ENCODE measurements around the gene ADCY3. TPM values are rescaled to one million over a fixed set of nuclear protein-coding genes. Genes with fewer than 3 reads are reported as not detected.

The ADCY3 gene
- polyA plus RNA-seq (ENCODE audit: insufficient read length), result 25.8 TPM
- long read RNA-seq, donor 1, partial matches to known transcripts, result 5 of 5 reads
- long read RNA-seq, donor 1, other reads (novel, unspliced or antisense), result 0 of 5 reads
- long read RNA-seq, donor 2, result 0 reads
- long read RNA-seq, donor 3, result 0 reads
- long read RNA-seq, donor 4, result 0 reads
- long read RNA-seq, donor 5, result 0 reads
- long read RNA-seq, donor 6, partial matches to known transcripts, result 14 of 14 reads
- long read RNA-seq, donor 6, other reads (novel, unspliced or antisense), result 0 of 14 reads
- long read RNA-seq, donor 7, partial matches to known transcripts, result 0 of 1 reads
- long read RNA-seq, donor 7, other reads (novel, unspliced or antisense), result 0 of 1 reads
- long read RNA-seq, donor 8, result 0 reads

DNA sequence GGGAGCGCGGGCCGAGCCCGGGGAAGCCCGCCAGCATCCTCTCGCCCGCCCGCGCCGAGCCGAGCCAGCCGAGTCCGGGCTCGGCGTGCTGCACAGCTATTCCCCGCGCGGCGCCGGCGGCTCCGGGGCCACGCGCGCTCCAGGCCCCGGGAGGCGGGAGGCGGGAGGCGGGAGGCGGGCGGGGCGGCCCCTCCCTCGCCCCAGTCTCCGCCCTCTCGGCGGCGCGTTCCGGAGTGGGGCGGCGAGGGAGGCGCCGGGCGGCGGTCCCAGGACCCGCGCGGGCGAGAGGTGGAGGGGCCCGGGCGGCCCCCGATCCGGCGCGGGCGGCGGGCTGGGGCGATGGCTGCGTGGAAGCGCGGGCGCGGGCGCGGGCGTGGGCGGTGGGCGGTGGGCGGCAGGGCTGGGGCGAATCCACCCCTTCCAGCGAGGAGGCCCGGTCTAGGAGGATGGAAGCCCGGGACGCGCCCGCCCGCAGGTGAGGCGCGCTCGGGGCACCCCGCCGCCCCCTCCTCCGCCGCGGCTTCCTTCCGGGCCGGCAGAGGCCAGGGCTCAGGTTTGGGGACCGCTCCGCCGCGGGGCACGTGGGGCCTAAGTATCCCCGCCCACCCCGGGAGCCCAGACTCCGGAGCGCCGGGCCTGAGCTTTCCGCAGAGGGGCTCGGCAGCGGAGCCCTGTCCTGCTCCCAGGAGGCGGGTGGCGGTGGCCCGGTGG lies at the start of gene ADCY3:
Gene ADCY3 (minus strand): TSS at position 140 of the 711 bp plus-strand sequence. CDS start 1,250 bp downstream, outside the sequence.
- no peak for DNase-seq

DNA sequence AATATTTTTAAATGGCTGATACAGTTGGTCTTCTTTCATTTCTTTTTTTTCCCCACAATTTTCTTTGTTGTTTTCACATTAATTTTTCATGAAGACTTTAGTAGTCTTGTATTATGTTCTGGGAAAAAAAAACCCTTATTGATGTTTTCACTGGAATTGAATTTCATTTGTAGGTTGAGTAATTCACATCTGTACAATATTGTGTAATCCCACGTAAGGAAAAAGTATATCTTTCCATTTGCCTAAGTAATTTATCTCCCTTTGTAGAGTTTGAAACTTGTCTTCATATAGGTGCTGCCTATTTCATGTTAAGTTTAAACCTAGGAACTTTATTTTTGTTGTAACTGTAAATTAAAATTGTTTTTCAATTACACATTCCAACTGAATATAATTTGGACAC lies 49.7 kb upstream of the ADCY3 start:
- no peak for DNase-seq

DNA sequence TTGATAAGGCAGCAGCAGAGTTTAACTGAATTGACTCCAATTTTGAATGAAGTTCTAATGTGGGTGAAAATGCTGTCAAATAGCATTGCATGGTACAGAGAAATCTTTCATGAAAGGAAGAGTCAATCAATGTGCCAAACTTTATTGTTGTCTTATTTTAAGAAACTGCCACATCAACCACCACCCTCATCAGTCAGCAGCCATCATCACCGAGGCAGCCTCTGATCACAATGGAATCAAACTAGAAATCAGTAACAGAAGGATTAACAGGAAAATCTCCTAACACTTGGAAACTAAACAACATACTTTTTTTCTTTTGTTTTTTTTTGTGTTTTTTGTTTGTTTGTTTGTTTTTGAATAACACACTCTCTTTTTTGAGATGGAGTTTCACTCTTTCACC lies 41.9 kb upstream of the ADCY3 start:
- no peak for DNase-seq

DNA sequence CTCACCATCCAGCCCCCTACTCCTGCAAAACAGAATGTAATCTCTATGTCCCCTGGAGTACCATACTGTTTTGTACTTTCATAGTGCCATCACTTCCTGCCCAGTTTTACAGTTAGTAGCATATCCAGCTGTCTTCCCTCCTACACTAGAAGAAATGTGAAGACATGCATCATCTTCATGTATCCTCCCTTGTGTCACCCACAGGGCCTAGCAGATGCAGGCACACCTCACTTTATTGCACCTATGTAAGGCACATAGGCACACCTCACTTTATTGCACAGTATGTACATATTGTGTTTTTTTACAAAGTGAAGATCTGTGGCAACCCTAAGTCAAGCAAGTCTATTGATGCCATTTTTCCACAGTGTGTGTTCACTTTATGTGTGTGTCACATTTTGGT lies 39.7 kb upstream of the ADCY3 start:
- no peak for DNase-seq

DNA sequence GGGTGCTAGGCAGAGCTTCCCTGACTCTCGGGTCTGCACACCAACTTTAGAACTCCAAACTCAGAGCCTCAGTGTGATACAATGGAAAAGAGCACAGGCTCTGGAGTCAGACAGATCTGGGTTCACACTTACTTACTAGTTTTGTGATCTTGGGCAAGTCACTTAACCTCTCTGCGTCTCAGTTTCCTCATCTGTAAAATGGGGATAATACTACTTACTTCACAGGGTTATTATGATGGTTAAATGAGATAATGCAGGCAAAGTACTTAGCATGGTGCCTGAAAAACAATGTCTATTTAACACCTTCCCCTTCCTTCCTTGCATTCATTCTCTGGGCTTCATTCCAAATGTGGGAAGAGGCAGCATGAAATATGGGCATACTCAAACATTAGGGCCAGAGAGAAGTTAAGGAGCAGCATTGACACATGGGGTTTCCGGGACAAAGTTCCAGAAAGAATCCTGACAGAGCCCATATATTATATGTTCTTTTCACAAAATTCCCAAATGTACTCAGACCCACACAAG lies 38.4 kb upstream of the ADCY3 start:
- no peak for DNase-seq

DNA sequence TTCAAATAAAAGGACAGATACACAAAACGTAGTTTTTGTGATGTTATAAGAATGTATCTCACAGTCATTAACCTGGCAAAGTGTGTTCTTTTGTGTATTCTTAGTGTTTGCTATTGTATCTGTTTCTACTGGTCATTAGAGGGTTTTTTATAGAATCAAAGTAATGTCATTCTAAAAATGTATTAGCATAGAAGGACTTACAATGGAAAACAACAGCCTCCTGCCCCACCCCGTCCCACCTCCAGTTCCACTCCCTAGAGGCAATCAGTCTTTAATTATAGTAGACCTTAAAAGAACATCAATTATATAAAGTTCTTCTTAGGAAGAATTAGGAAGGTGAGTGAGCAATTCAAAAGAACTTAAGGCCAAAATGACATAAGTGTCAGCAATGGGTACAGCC lies 37.9 kb upstream of the ADCY3 start:
- no peak for DNase-seq

DNA sequence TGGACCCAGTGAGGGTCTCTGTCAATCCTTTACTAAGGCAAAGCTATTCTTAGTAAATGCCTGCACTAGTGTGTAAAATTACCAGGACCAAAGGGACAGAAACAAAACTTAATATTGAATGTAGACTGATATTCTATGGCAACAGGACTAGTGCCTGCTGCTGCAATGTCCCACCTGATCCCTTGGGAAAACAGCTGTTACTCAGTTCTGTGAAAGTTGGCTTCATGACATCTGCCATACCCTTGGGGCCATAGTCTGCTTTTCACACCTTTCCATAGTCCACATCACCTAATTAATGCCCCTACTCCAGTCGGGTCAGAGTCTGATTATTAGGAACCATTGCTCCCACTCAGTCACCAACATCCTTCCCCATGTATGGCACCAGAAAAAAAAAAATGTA lies 37.2 kb upstream of the ADCY3 start:
- no peak for DNase-seq

DNA sequence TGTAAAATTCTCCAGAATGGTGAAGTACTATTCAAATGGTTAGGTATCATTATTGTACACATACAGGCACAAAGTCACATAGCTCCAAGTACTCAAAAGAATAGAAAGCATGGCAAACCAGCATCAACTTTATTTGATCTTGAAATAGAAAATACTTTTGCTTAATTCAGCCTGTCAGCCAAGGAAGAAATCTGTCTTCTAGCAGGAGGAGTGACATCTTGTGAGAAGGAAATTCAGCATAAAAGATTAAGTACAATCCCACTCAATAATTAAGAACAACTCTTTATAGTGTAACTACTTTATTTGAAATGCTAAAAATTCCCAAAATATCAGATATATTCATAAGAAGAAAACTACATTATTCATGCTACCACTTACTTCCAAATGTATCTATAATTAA lies 35.9 kb upstream of the ADCY3 start:
- no peak for DNase-seq

DNA sequence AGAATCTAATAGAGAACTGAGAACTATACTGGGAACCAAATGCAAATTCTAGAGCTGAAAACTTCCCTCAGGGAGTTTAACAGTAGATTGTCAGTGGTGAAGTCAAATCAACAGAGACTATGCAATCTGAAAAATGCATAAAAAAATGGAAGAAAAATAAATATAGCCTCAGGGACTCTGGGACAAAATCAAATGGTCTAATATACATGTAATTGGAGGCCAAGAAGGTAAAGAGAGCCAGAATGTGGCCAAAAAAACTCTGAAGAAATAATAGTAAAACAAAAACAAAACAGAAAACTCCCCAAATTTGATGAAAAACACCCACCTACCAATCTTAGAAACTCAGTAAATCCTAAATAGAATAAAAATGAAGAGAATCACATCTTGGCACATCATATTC lies 35.2 kb upstream of the ADCY3 start:
- DNase-seq, result no peak

DNA sequence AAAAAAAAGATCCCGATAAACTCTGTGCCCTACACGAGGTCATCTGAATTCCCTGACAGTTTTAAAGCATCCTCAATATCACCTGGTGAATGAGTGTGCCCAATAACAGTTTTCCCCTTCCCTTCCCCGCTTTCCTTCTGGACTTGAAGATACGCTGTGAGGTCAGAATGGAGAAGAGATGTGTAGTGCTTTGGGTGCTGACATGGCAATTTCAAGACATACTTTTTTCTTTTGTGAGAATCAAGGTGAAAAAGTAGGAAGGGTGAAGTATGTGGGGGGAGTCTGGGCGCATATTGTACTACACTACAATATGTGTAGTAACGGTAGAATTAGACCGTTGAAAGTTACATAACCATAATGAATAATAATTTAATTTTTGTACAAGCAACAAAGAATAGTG lies 30.1 kb upstream of the ADCY3 start:
- DNase-seq, result no peak

DNA sequence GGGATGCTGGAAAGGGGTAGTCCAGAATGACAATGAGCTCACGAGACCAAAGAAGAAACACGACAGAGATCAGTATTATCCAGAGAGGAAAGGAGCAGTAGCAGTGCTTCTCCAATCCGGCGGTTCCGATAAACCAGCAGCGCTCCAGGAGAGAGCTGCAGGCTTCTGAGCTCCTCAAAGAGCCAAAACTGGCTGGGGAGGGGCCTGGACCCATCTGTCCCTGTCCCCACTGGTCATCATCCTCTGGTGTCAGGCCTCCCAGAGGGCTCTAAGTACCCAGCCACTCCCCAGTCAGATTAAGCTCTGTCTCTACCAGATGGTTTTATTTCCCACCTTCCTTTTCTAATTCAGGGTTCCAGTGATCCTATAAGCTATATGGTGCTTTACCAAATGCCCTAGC lies 28.5 kb upstream of the ADCY3 start:
- no peak for DNase-seq

DNA sequence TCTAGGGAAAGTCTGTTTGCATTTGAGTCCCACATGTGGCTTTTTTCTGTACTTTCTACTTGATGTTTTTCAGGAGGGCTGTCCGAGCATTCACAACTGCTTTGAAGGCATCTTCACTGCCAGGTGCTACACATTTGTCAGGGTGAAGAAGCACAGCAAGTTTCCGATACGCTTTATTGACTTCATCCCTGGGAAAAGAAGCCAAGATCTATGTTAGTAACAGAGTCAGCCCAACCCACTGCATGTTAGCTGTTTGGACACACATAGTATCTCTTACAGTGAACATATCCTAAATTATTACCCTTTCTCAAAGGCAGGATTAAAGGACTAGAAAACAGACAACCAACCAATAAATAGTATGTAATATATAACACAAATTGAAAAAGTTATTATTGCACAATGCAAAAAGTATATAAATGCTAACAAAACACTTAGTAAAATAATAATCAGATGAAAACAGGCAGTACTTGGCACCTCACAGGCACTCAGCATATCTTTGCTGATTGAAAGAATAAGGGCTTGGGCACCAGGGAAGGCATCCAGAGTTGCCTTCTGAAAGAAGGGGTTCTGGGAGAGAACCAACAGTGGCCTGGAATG lies 27.6 kb upstream of the ADCY3 start:
- DNase-seq, result no peak

DNA sequence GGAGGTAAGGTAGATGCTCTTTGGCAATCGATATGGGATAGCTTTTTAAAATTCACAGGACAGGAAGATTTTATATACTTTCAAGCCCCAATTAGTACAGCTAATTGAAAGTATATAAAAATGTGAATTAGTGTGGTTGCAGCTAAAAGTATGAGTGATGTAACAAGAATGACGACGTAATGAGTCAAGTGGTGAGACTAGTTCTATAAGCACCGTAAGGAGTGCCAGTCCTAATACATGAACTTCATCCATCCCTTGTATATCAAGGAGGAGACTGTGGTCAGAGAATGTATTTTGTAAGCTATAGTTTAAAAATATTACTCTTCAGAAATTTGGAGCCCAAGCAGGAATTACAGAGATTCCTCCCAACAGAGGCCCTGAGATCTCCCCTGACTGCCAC lies 25.9 kb upstream of the ADCY3 start:
- no peak for DNase-seq

DNA sequence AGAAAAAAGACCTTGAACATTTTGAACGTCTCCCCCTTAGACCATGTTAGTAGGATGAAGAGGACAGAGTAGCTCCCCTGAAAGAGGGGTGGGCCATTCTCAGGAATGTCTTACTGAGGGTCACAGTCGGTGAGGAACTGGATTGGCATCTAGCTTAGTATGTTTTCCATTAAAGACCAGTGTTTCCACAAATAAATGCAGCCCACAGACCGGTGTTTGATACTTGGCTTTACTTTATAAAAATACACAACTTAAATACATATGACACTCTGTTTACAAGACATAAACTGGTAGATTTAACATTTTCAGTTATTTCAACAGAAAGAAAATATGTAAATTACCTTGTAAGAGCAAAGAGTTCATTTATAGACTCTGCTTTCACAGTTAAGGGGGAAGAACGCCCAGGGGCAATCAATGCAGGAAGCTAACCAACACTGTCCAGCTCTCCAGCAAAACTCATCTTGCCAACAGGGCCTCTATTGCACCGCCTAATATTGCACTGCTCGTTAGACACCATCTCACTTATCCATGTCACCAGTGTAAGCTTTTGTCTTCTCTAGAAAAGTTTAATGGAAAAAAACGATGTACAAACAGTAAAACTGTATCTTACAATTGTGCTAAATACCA lies 23.5 kb upstream of the ADCY3 start:
- DNase-seq, result no peak

DNA sequence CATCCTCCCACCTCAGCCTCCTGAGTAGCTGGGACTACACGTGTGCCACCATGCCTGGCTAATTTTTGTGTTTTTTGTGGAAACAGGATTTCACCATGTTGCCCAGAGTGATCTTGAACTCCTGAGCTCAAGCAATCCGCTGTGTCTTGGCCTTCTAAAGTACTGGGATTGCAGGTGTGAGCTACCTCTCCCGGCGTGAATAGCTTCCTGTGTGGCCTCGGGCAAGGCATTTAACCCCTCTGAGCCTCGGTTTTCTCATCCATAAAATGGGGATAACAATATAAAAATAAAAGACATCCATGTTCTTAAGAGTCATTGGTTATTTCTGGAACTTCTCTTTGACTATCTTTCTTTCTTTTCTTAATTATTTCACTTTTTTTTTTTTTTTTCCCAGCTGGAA lies 19.3 kb upstream of the ADCY3 start:
- DNase-seq, result no peak

DNA sequence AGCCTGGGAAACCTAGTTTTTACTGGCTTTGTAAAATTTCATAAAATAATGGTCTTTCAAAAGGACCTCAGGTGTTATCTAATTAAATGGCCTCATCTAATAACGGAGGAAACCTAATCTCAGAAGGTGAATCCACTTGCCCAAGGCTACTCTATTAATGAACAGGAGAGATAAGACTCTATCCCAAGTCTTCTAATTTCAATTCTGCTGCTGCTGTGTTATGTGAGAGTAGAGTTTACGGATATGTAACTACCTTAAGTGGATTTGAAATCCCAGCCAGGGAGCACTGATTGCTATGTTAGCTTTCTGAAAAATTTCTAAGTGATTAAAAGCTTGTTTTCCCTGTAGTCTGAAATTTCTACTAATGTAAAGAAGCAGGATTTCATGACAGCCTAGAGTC lies 17.2 kb upstream of the ADCY3 start:
- no peak for DNase-seq

DNA sequence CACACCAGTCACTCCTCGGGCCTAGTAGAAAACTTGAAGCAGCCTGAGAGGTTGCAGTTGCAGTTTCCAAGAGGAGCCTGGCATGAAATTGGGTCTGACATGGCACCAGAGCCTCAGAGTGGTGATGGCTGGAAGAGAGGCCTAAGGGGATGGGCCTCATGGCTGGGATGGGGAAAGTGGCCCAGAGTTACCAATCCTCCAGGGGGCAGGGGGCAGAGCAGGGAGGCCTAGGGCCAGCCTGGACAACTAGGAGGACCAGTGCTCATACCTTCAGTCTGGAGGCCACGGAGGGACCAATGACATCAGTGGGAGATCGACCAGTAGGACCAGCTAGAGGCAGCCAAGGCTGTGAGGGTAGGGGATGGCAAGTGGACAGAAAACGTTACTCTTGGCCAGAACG lies 15.1 kb upstream of the ADCY3 start:
- no peak for DNase-seq

DNA sequence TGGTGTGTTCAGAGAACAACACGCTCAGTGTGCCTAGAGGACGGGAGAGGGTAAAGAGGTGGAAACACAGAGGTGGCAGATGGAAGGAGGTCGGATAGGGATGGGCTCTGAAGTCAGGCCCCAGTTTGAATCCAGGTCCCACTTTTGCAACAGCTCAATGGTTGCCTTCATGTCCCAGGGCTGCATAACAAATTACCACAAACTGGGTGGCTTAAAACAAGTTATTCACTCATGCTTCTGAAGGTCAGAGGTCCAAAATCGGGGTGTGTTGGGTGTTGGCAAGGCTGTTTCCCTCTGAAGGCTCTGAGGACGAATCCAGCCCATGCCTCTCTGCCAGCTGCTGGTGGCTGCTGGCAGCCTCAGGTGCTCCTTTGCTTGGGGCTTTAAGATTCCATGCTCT lies 12.7 kb upstream of the ADCY3 start:
- DNase-seq, result no peak

DNA sequence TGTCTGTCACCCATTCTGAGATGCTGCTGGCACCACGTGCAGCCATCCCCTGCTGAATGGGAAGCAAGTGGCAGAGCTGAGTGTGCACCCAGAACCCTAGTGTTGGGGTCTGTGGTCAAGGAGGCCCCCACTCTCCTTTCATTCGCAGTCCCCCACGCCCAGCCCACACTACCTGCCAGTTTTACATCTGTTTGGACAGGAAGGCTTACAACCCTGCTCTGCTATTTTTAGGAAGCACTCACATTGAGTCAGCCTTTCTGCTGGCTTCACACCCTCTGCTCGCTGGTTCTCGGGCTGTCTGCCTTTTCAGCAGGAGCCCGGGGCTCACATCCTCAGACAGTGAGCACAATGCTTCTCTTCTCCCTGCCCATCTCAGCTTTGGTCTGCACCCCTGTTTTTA lies 10.7 kb upstream of the ADCY3 start:
- DNase-seq, result no peak

DNA sequence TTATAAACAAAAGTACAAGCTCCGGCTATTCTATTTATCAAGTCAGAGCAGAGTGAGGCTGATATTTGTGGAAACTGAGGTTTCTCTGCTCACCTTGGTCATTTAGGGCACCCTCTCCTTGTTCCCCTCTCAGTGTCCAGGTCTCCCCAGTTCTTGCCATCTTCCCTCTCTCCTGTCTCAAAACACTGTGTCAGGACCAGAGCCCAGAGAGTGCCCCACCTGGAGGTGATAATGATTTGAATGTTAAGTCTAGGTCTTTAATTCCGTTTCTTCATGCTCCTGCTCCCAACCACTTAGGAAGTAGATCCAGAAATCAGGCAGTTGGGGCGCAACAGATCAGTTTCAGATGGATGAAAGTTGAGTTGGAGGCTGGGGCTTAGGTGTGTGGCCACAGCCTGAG lies 9.2 kb upstream of the ADCY3 start:
- no peak for DNase-seq

DNA sequence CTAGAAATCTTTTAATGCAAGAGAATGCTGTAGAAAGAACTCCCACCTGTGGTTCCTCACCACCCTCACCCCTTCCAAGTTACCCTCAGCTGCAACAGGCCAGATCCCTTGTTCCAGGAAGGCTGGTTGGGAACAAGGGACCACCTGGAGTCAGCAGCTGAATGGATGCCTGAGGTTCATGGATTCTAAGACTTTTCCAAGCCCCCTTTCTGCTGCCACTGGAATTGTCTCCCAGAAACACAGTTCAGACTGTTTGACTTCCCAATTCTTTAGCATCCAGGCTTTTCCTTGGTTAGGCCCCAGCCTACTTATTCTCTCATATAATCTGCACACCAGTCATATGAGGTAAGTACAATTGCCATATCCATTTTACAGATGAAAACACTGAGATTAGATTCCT lies 8.0 kb upstream of the ADCY3 start:
- DNase-seq, result no peak

DNA sequence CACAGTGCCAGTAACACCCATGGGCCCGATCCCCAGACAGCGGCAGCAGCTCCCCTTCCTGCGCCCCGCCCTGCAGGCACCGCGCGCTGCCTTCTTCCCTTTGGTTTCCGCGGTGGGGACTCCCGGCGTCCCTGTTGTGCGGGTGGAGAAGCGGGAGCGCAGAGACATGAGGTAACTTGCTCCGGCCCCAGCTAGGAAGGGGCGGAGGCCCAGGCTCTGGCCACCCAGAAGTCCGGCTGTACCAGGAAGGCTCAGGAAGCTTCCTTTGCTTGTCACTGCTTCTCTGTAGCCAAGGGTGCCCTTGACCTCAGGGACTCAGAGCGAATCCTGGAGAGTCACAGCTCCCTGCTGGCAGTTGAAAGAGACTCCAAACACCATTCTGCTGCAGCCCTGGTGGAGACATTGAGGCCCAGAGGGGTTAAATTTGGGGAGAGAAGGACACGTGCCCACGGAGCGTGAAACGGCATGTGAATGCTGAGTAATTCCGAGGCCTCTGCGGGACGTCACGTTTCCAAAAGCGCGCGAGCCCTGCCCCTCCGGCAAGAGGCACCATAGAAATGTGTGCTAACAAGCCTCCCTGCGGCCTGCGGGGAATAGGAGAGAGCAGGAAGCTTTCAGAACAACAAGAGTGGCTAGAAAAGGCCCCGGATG lies 6.7 kb upstream of the ADCY3 start:
- DNase-seq, result no peak

All from left kidney (tissue), 8 donors.